Natural killer cell (primary cell): ENCODE results near the gene HMOX2. TPM values are rescaled to one million over a fixed set of nuclear protein-coding genes. Genes with fewer than 3 reads are reported as not detected.

ENCODE experiments used
- ATAC-seq, 3 donors: fragments of 150-1000 bp in 2 of 3; fragments of 200-7000 bp in 1 of 3; cut with Tn5 transposase; 1 replicate in 1 of 3; 2 replicates in 2 of 3; pipeline ENCODE4 v1.10.0; 2021; ENCODE audit warnings: mild to moderate bottlenecking in 2 of 3, moderate library complexity in 2 of 3
- DNase-seq, 2 donors: peaks; one replicate each; pipeline versions ENCODE4 v3.0.0 to v3.0.0-alpha.2; 2013 to 2021; ENCODE audit warnings: mixed read lengths in 1 of 2
- H3K27ac ChIP-seq: one replicate; pipeline ENCODE4 v1.5.1; 2013; ENCODE audit warnings: mild to moderate bottlenecking, low read length
- H3K27me3 ChIP-seq: one replicate; pipeline ENCODE4 v1.6.1; 2013; ENCODE audit warnings: low read length; ENCODE audit not compliant: control insufficient read depth, insufficient read depth
- H3K36me3 ChIP-seq: one replicate; pipeline ENCODE4 v1.6.1; 2013; ENCODE audit warnings: low read length; ENCODE audit not compliant: control insufficient read depth, insufficient read depth
- H3K4me1 ChIP-seq: one replicate; pipeline ENCODE4 v1.6.1; 2013; ENCODE audit warnings: low read length; ENCODE audit not compliant: control insufficient read depth, insufficient read depth
- H3K4me3 ChIP-seq: one replicate; pipeline ENCODE4 v1.5.1; 2013; ENCODE audit warnings: low read length
- H3K9me3 ChIP-seq: one replicate; pipeline ENCODE4 v1.6.1; 2013; ENCODE audit warnings: low read length; ENCODE audit not compliant: control insufficient read depth, insufficient read depth
- H3K27ac Mint-ChIP-seq, 2 donors: one replicate each; pipeline ENCODE4 v1.8.0; 2022; ENCODE audit warnings: mild to moderate bottlenecking in 2 of 2, mixed read lengths in 2 of 2, moderate library complexity in 1 of 2
- H3K27me3 Mint-ChIP-seq, 2 donors: one replicate each; pipeline ENCODE4 v1.8.0; 2022; ENCODE audit warnings: low read depth in 2 of 2, mixed read lengths in 2 of 2
- H3K36me3 Mint-ChIP-seq: one replicate; pipeline ENCODE4 v1.8.0; 2022; ENCODE audit warnings: mixed read lengths
- H3K4me1 Mint-ChIP-seq, 2 donors: one replicate each; pipeline ENCODE4 v1.8.0; 2022; ENCODE audit warnings: mixed read lengths in 2 of 2
- H3K4me3 Mint-ChIP-seq: one replicate; pipeline ENCODE4 v1.8.0; 2022; ENCODE audit warnings: mild to moderate bottlenecking, moderate library complexity, mixed read lengths
- H3K9me3 Mint-ChIP-seq, 2 donors: one replicate each; pipeline ENCODE4 v1.8.0; 2022; ENCODE audit warnings: mixed read lengths in 2 of 2
- CTCF ChIP-seq: fragments of 200-600 bp; IDR thresholded peaks from one replicate; pipeline ENCODE4 v1.8.0; 2022; ENCODE audit warnings: antibody characterized with exemption
- WGBS: methylation state at CpG from one replicate; pipeline ENCODE4 v1.1.7; 2013; ENCODE audit warnings: missing lambda C conversion rate; ENCODE audit not compliant: insufficient coverage; 5-methylcytosine and 5-hydroxymethylcytosine counted together
- intact Hi-C: fragments of 100-400 bp; cut with micrococcal nuclease; formaldehyde crosslinking; loops from one replicate; pipeline ENCODE4 v1.14.2; 2022
- total RNA-seq, 4 donors: library from RNA; stranded (reverse); fragments of 120-200 nt in 1 of 4; gene quantifications; one replicate each; pipeline versions ENCODE4 v1.2.3 to v1.2.4, GENCODE V29; 2013 to 2022

Gene HMOX2
- total RNA-seq, 3 donors from 2014 or later (not counting 1 experiment from before 2014, with no cell fraction given) = 66.0 to 104 (median 77.3) TPM

GRCh38 chr16:4511441-4512082, 35.4 kb downstream of the HMOX2 start:
- no peak for TF ChIP-seq CTCF
- H3K27me3 ChIP-seq = no peaks in the 10 kb centered on the region
- H3K36me3 ChIP-seq = peaks cover 61% of the 10 kb centered on the region
- peaks cover 81% of the 10 kb centered on the region for H3K4me1 ChIP-seq
- peak overlapping the region; percentile 71 for H3K4me3 Mint-ChIP-seq
- no peaks in the 10 kb centered on the region for H3K36me3 Mint-ChIP-seq
- peaks cover 59 to 76% of the 10 kb centered on the region in 2 donors for H3K4me1 Mint-ChIP-seq
- ATAC-seq = no peak
- DNase-seq = peak in 1 of 2 donors; percentile 30
- no peaks in the 10 kb centered on the region for H3K27me3 Mint-ChIP-seq
- 74% methylated on average over 9 of the region's 9 CpGs for WGBS
- intact Hi-C loops = no loop called here
- H3K27ac ChIP-seq = peak overlapping the region; percentile 55
- H3K4me3 ChIP-seq = no peak overlapping the region
- H3K27ac Mint-ChIP-seq = peak overlapping the region; percentile 93 to 98
- no peaks in the 10 kb centered on the region for H3K9me3 ChIP-seq
- no peaks in the 10 kb centered on the region for H3K9me3 Mint-ChIP-seq

GRCh38 chr16:4512473-4512872, 36.3 kb downstream of the HMOX2 start:
- Mint-ChIP-seq H3K36me3 (no peaks in the 10 kb centered on the region), H3K4me3 (peak overlapping the region; percentile 57), H3K9me3 (no peaks in the 10 kb centered on the region), H3K27me3 (no peaks in the 10 kb centered on the region), H3K4me1 (peaks cover 55 to 71% of the 10 kb centered on the region in 2 donors), H3K27ac (peak overlapping the region; percentile 93 to 98)
- TF ChIP-seq CTCF = no peak
- Histone ChIP-seq H3K27me3 (no peaks in the 10 kb centered on the region), H3K27ac (peak overlapping the region; percentile 55), H3K4me1 (peaks cover 80% of the 10 kb centered on the region), H3K9me3 (no peaks in the 10 kb centered on the region), H3K4me3 (no peak overlapping the region), H3K36me3 (peaks cover 53% of the 10 kb centered on the region)
- 90% methylated on average over 10 of the region's 10 CpGs for WGBS
- DNase-seq = no peak
- intact Hi-C loops = no loop called here
- no peak for ATAC-seq

- Histone ChIP-seq H3K4me1 (peaks cover 78% of the 10 kb centered on the region), H3K36me3 (peaks cover 45% of the 10 kb centered on the region), H3K27me3 (no peaks in the 10 kb centered on the region), H3K4me3 (no peak overlapping the region), H3K27ac (peak overlapping the region; percentile 91), H3K9me3 (no peaks in the 10 kb centered on the region)
- Mint-ChIP-seq H3K4me1 (peaks cover 58 to 65% of the 10 kb centered on the region in 2 donors), H3K27me3 (no peaks in the 10 kb centered on the region), H3K36me3 (no peaks in the 10 kb centered on the region), H3K9me3 (no peaks in the 10 kb centered on the region), H3K4me3 (no peak overlapping the region), H3K27ac (peak overlapping the region; percentile 93 to 98)
- intact Hi-C loops = no loop called here
- WGBS = 90% methylated on average over 19 of the region's 19 CpGs
- no peak for TF ChIP-seq CTCF
- ATAC-seq (no peak), DNase-seq (no peak)
These were observed 37.1 kb downstream of the HMOX2 start for GRCh38 chr16:4513086-4513860.
